ENCODE measurements around the gene KANK4.

The KANK4 gene

GRCh38 chr1:62349470-62350233 is 30.4 kb upstream of the KANK4 start:
- Mint-ChIP-seq H3K9me3 (no peaks in the 10 kb centered on the region), H3K27ac (no peak overlapping the region), H3K4me1 (ENCODE audit: low read depth in 2 of 2) (no peaks in the 10 kb centered on the region), H3K27me3 (peaks cover 16 to 43% of the 10 kb centered on the region in 2 donors), H3K4me3 (no peak overlapping the region), H3K36me3 (ENCODE audit: insufficient read depth) (no peaks in the 10 kb centered on the region)
- DNase-seq (no peak), ATAC-seq (replicated peaks) (no peak)

GRCh38 chr1:62346886-62347285 is 27.7 kb upstream of the KANK4 start:
- Mint-ChIP-seq H3K27me3 (peaks cover 13 to 38% of the 10 kb centered on the region in 2 donors), H3K27ac (no peak overlapping the region), H3K4me3 (no peak overlapping the region), H3K36me3 (ENCODE audit: insufficient read depth) (no peaks in the 10 kb centered on the region), H3K4me1 (ENCODE audit: low read depth in 2 of 2) (no peaks in the 10 kb centered on the region), H3K9me3 (no peaks in the 10 kb centered on the region)
- DNase-seq (no peak), ATAC-seq (replicated peaks) (no peak)

GRCh38 chr1:62343911-62344310 is 24.7 kb upstream of the KANK4 start:
- DNase-seq, result no peak
- H3K9me3 Mint-ChIP-seq, result no peaks in the 10 kb centered on the region
- no peak for ATAC-seq (replicated peaks)
- H3K4me3 Mint-ChIP-seq, result no peak overlapping the region
- no peaks in the 10 kb centered on the region for H3K36me3 Mint-ChIP-seq (ENCODE audit: insufficient read depth)
- H3K27ac Mint-ChIP-seq, result no peak overlapping the region
- no peaks in the 10 kb centered on the region for H3K4me1 Mint-ChIP-seq (ENCODE audit: low read depth in 2 of 2)
- H3K27me3 Mint-ChIP-seq, result peaks cover 20 to 45% of the 10 kb centered on the region in 2 donors

- Mint-ChIP-seq H3K4me1 (ENCODE audit: low read depth in 2 of 2) (no peaks in the 10 kb centered on the region), H3K9me3 (no peaks in the 10 kb centered on the region), H3K27ac (no peak overlapping the region), H3K36me3 (ENCODE audit: insufficient read depth) (no peaks in the 10 kb centered on the region), H3K4me3 (no peak overlapping the region), H3K27me3 (peaks cover 24 to 46% of the 10 kb centered on the region in 2 donors)
- no peak for DNase-seq
- no peak for ATAC-seq (replicated peaks)
Observed at GRCh38 chr1:62342270-62342669, 23.0 kb upstream of the KANK4 start.

GRCh38 chr1:62341615-62342014 is 22.4 kb upstream of the KANK4 start:
- Mint-ChIP-seq H3K27me3 (peaks cover 24 to 45% of the 10 kb centered on the region in 2 donors), H3K4me1 (ENCODE audit: low read depth in 2 of 2) (no peaks in the 10 kb centered on the region), H3K36me3 (ENCODE audit: insufficient read depth) (no peaks in the 10 kb centered on the region), H3K9me3 (no peaks in the 10 kb centered on the region), H3K4me3 (no peak overlapping the region), H3K27ac (no peak overlapping the region)
- ATAC-seq (replicated peaks) (no peak), DNase-seq (no peak)

GRCh38 chr1:62341089-62341488 is 21.9 kb upstream of the KANK4 start:
- Mint-ChIP-seq H3K27me3 (peaks cover 24 to 39% of the 10 kb centered on the region in 2 donors), H3K36me3 (ENCODE audit: insufficient read depth) (no peaks in the 10 kb centered on the region), H3K4me3 (no peak overlapping the region), H3K4me1 (ENCODE audit: low read depth in 2 of 2) (no peaks in the 10 kb centered on the region), H3K9me3 (no peaks in the 10 kb centered on the region), H3K27ac (no peak overlapping the region)
- DNase-seq, result no peak
- no peak for ATAC-seq (replicated peaks)

GRCh38 chr1:62337706-62338631 is 18.7 kb upstream of the KANK4 start:
- DNase-seq, result no peak
- H3K27ac Mint-ChIP-seq, result no peak overlapping the region

GRCh38 chr1:62336995-62337705 is 17.9 kb upstream of the KANK4 start:
- Mint-ChIP-seq H3K4me3 (no peak overlapping the region), H3K9me3 (no peaks in the 10 kb centered on the region), H3K4me1 (ENCODE audit: low read depth in 2 of 2) (no peaks in the 10 kb centered on the region), H3K27ac (no peak overlapping the region), H3K36me3 (ENCODE audit: insufficient read depth) (no peaks in the 10 kb centered on the region), H3K27me3 (peaks cover 11 to 18% of the 10 kb centered on the region in 2 donors)
- no peak for ATAC-seq (replicated peaks)
- DNase-seq, result no peak

More at GRCh38 chr1:62337706-62338631, 18.7 kb upstream of the KANK4 start:
- Mint-ChIP-seq H3K27me3 (peaks cover 11 to 18% of the 10 kb centered on the region in 2 donors), H3K4me3 (no peak overlapping the region), H3K9me3 (no peaks in the 10 kb centered on the region), H3K36me3 (ENCODE audit: insufficient read depth) (no peaks in the 10 kb centered on the region), H3K4me1 (ENCODE audit: low read depth in 2 of 2) (no peaks in the 10 kb centered on the region)
- no peak for ATAC-seq (replicated peaks)

GRCh38 chr1:62336638-62336994 is 17.4 kb upstream of the KANK4 start:
- Mint-ChIP-seq H3K9me3 (no peaks in the 10 kb centered on the region), H3K36me3 (ENCODE audit: insufficient read depth) (no peaks in the 10 kb centered on the region), H3K4me3 (no peak overlapping the region), H3K27me3 (peaks cover 11 to 17% of the 10 kb centered on the region in 2 donors), H3K4me1 (ENCODE audit: low read depth in 2 of 2) (no peaks in the 10 kb centered on the region), H3K27ac (no peak overlapping the region)
- no peak for DNase-seq
- ATAC-seq (replicated peaks), result no peak

GRCh38 chr1:62335656-62336055 is 16.4 kb upstream of the KANK4 start:
- no peak for DNase-seq
- no peaks in the 10 kb centered on the region for H3K4me1 Mint-ChIP-seq (ENCODE audit: low read depth in 2 of 2)

GRCh38 chr1:62334434-62334985 is 15.3 kb upstream of the KANK4 start:
- Mint-ChIP-seq H3K4me1 (ENCODE audit: low read depth in 2 of 2) (no peaks in the 10 kb centered on the region), H3K27ac (no peak overlapping the region), H3K27me3 (peaks cover 4 to 14% of the 10 kb centered on the region in 2 donors), H3K4me3 (no peak overlapping the region), H3K9me3 (no peaks in the 10 kb centered on the region), H3K36me3 (ENCODE audit: insufficient read depth) (no peaks in the 10 kb centered on the region)
- ATAC-seq (replicated peaks) (no peak), DNase-seq (no peak)

More at GRCh38 chr1:62335656-62336055, 16.4 kb upstream of the KANK4 start:
- Mint-ChIP-seq H3K4me3 (no peak overlapping the region), H3K9me3 (no peaks in the 10 kb centered on the region), H3K36me3 (ENCODE audit: insufficient read depth) (no peaks in the 10 kb centered on the region), H3K27me3 (peaks cover 4 to 9% of the 10 kb centered on the region in 2 donors), H3K27ac (peak overlapping the region in 1 of 2 donors; percentile 14)
- ATAC-seq (replicated peaks), result no peak

GRCh38 chr1:62333441-62333840 is 14.2 kb upstream of the KANK4 start:
- H3K36me3 Mint-ChIP-seq (ENCODE audit: insufficient read depth), result no peaks in the 10 kb centered on the region

More at GRCh38 chr1:62333441-62333840, 14.2 kb upstream of the KANK4 start:
- ATAC-seq (replicated peaks), result no peak
- peaks cover 7 to 10% of the 10 kb centered on the region in 2 donors for H3K27me3 Mint-ChIP-seq
- no peak overlapping the region for H3K4me3 Mint-ChIP-seq
- no peaks in the 10 kb centered on the region for H3K9me3 Mint-ChIP-seq
- H3K27ac Mint-ChIP-seq, result no peak overlapping the region
- H3K4me1 Mint-ChIP-seq (ENCODE audit: low read depth in 2 of 2), result no peaks in the 10 kb centered on the region
- DNase-seq, result no peak
